DMS 273 (cell line): ENCODE data around the gene NEK5.

Source experiments
- DNase-seq: peaks from one replicate; lab custom pipeline; 2025; ENCODE audit not compliant: unreplicated experiment; lab: John Stamatoyannopoulos, UW

NEK5 gene

DNA sequence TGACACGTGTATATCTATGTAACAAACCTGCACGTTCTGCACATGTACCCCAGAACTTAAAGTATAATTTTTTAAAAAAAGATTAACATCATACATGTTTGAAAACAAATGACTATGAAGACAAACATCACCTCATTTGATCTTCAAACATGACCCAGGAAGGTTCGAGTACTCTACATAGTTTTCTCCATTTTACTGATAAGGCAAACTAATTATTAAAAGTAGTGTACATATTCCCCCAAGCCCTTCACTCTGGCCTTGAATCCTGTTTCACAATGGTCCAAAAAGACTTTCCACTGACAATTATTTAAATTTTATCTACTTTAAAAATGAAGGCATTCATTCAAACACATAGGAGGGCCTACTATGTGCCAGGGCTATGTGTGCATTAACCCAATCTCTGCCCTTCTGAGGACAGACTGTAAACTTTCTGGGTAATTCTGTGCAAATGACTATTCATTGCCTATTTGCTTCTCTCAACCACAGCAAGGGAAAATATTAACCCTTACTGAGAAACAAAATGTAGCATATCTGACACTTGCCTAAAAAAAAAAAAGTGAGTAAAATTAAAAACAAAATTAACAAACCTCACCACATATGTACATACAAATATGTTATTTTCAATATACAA, 139.8 kb downstream of the NEK5 start:
- DNase-seq, result no peak
